ENCODE results near the gene CCNF.

CCNF gene

DNA sequence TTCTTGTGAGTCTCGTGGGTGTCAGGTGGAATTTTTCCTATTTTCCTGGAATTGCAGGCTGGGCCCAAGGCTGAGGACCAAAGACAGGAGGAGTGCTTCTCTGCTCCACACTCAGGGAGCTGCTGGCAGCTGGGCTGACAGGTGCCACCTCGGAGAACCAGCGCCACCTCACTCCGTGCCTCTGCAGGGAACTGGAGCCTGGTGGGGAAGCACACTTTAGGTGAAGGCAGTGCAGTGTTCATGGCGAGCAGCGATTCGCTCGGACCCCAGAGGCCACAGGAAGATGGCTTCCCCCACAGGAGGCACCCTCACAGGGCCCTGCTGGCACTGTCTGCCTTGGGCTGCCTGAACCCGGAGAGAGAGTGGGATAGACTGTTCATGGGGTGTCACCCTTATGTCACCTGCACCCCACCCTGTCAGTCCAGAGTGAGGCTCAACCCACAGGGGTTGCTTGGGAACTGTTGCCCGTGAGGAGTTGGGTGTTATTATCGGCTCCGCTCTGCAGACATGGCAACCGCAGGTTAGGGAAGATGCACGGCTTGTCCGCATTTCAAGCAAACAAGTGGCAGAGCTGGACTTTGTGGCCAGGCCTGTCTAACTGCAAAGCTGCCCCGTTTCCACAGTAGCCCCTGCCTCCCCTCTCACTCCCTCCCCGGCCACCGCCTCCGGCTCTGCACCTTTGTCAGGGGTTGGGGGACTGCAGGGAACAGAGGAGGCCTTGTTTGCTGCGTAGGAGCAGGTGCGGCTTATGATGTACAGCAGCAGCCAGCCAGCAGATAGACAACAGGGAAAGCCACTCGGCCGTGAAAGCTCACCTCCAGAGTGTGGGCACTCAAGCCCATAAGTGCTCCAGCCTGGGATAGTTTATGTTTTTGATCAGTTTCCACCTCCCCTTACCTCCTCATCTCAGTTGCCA is 61.2 kb downstream of the CCNF start:
- TF ChIP-seq, protein P1, sequence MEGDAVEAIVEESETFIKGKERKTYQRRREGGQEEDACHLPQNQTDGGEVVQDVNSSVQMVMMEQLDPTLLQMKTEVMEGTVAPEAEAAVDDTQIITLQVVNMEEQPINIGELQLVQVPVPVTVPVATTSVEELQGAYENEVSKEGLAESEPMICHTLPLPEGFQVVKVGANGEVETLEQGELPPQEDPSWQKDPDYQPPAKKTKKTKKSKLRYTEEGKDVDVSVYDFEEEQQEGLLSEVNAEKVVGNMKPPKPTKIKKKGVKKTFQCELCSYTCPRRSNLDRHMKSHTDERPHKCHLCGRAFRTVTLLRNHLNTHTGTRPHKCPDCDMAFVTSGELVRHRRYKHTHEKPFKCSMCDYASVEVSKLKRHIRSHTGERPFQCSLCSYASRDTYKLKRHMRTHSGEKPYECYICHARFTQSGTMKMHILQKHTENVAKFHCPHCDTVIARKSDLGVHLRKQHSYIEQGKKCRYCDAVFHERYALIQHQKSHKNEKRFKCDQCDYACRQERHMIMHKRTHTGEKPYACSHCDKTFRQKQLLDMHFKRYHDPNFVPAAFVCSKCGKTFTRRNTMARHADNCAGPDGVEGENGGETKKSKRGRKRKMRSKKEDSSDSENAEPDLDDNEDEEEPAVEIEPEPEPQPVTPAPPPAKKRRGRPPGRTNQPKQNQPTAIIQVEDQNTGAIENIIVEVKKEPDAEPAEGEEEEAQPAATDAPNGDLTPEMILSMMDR (IDR thresholded peaks at IDR 0.05; ENCODE audit: extremely low read depth, insufficient read depth, missing control alignments), result no peak
- in situ Hi-C loops (cut with MboI; ENCODE audit: low pct_unique_long_range_greater_than_20kb, low sequenced_read_pairs, unreplicated experiment), result loop anchor here (10.0 kb wide), 1 partner anchor 46 kb away; no protein-coding TSS in a partner anchor
- DNase-seq (ENCODE audit: low spot score), result no peak

DNA sequence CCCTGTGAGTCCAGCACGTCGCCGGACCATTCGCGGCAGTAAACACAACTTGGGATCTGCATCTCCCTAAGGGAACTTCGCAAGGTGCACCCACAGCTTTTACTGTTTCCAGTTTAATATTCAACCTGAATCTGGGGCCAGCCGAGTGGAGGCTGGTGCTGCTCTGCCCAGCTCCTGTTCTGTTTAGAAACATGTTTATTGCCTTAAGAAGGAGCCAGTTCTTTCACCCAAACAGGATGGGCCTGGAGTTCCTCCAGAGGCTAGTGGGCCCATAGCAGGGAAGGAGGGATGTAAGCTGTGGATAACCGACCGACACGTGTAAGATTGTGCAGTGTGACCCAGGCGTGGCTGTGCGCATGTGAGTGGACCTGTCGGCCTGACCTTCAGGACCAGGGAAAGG is 63.0 kb downstream of the CCNF start:
- TF ChIP-seq, protein P1 (IDR thresholded peaks at IDR 0.05; ENCODE audit: extremely low read depth, insufficient read depth, missing control alignments), result no peak
- no peak for DNase-seq (ENCODE audit: low spot score)
- in situ Hi-C loops (cut with MboI; ENCODE audit: low pct_unique_long_range_greater_than_20kb, low sequenced_read_pairs, unreplicated experiment), result loop anchor here (10.0 kb wide), 1 partner anchor 47 kb away; no protein-coding TSS in a partner anchor

DNA sequence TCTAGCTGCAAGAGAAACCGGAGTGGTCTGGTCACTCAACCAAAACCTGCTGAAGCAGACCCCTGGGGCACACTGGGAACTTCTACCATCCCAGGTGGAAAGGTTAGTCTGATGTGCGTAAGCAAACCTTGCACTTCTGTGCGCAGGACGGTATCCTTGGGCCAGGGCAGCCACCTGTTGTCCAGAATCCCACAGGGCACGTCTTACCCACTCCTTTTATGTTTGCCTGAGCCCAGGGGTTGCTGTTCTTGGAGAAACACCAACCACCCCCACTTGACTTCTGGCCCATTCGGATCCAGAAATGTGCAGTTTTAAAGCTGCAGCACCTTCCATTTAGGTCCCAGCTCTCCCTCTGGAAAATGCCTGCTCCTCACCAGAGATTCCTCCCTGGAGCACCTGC is 64.4 kb downstream of the CCNF start:
- TF ChIP-seq, protein P1 (IDR thresholded peaks at IDR 0.05; ENCODE audit: extremely low read depth, insufficient read depth, missing control alignments), result no peak
- in situ Hi-C loops (cut with MboI; ENCODE audit: low pct_unique_long_range_greater_than_20kb, low sequenced_read_pairs, unreplicated experiment), result loop anchor here (10.0 kb wide), 1 partner anchor 49 kb away; no protein-coding TSS in a partner anchor
- no peak for DNase-seq (ENCODE audit: low spot score)

DNA sequence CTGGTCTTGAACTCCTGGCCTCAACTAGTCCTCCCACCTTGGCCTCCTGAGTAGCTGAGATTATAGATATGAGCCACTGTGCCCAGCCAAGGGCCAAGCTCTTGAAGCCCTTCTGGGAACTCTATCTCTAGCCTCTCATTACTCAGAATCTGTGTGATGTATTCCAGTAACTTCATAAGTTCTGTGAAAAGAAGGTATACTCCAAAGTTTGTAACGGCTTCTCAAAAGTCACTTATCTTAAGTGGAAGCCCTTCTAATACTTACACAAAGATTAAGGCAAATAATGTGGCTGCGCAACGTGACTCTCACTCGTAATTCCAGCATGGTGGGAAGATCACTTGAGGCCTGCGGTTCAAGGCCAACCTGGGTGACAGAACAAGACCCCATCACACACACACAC is 65.4 kb downstream of the CCNF start:
- in situ Hi-C loops (cut with MboI; ENCODE audit: low pct_unique_long_range_greater_than_20kb, low sequenced_read_pairs, unreplicated experiment), result loop anchor here (10.0 kb wide), 1 partner anchor 50 kb away; no protein-coding TSS in a partner anchor
- no peak for DNase-seq (ENCODE audit: low spot score)
- TF ChIP-seq, protein P1 (IDR thresholded peaks at IDR 0.05; ENCODE audit: extremely low read depth, insufficient read depth, missing control alignments), result no peak

DNA sequence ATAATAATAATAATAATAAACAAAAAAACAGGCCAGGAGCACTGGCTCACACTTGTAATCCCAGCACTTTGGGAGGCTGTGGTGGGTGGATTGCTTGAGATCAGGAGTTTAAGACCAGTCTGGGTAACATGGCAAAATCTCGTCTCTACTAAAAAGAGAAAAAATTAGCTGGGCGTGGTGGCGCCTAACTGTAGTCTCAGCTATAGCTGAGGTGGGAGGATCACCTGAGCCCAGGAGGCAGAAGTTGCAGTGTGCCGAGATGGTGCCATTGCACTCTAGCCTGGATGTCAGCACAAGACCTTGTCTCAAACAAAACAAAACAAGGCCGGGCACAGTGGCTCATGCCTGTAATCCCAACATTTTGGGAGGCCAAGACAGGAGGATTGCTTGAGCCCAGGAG is 65.8 kb downstream of the CCNF start:
- DNase-seq (ENCODE audit: low spot score), result no peak
- in situ Hi-C loops (cut with MboI; ENCODE audit: low pct_unique_long_range_greater_than_20kb, low sequenced_read_pairs, unreplicated experiment), result loop anchor here (10.0 kb wide), 1 partner anchor 50 kb away; no protein-coding TSS in a partner anchor
- TF ChIP-seq, protein P1 (IDR thresholded peaks at IDR 0.05; ENCODE audit: extremely low read depth, insufficient read depth, missing control alignments), result no peak

DNA sequence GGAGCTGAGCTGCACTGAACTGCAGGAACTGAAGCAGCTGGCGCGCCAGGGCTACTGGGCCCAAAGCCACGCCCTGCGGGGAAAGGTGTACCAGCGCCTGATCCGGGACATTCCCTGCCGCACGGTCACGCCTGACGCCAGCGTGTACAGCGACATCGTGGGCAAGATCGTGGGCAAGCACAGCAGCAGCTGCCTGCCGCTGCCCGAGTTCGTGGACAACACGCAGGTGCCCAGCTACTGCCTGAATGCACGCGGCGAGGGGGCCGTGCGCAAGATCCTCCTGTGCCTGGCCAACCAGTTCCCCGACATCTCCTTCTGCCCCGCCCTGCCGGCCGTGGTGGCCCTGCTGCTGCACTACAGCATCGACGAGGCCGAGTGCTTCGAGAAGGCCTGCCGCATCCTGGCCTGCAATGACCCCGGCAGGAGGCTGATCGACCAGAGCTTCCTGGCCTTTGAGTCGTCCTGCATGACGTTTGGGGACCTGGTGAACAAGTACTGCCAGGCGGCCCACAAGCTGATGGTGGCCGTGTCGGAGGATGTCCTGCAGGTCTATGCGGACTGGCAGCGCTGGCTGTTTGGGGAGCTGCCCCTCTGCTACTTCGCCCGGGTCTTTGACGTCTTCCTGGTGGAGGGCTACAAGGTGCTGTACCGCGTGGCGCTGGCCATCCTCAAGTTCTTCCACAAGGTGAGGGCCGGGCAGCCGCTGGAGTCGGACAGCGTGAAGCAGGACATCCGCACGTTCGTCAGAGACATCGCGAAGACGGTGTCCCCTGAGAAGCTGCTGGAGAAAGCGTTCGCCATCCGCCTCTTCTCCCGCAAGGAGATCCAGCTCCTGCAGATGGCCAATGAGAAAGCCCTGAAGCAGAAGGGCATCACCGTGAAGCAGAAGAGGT is 67.2 kb downstream of the CCNF start:
- DNase-seq (ENCODE audit: low spot score), result no peak
- TF ChIP-seq, protein P1 (IDR thresholded peaks at IDR 0.05; ENCODE audit: extremely low read depth, insufficient read depth, missing control alignments), result no peak
- in situ Hi-C loops (cut with MboI; ENCODE audit: low pct_unique_long_range_greater_than_20kb, low sequenced_read_pairs, unreplicated experiment), result loop anchor here (10.0 kb wide), 1 partner anchor 52 kb away; no protein-coding TSS in a partner anchor
